ENCODE results near the gene INSR.

DNA sequence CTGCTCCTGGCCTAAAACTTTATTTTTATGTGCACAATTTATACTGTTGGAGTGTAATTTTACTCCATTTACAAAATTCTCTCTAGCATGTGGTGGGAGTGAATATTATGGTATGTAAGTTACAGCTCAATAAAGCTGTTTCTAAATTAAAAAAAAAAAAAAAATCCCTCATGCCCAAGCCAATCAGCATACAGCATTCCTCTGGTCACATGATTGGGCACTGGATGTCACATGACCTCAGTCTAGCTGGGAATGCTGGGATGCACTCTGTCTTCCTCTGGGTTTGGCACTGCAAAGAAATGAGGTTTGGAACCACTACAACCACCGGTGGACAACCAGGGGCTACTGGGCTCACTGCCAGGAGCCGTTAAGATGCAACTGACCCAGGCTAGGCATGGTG lies 157.1 kb downstream of the INSR start:
- TF ChIP-seq, protein P1, sequence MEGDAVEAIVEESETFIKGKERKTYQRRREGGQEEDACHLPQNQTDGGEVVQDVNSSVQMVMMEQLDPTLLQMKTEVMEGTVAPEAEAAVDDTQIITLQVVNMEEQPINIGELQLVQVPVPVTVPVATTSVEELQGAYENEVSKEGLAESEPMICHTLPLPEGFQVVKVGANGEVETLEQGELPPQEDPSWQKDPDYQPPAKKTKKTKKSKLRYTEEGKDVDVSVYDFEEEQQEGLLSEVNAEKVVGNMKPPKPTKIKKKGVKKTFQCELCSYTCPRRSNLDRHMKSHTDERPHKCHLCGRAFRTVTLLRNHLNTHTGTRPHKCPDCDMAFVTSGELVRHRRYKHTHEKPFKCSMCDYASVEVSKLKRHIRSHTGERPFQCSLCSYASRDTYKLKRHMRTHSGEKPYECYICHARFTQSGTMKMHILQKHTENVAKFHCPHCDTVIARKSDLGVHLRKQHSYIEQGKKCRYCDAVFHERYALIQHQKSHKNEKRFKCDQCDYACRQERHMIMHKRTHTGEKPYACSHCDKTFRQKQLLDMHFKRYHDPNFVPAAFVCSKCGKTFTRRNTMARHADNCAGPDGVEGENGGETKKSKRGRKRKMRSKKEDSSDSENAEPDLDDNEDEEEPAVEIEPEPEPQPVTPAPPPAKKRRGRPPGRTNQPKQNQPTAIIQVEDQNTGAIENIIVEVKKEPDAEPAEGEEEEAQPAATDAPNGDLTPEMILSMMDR (IDR thresholded peaks at IDR 0.05): no peak
- TF ChIP-seq SMC3 (IDR thresholded peaks at IDR 0.05): no peak

Measured in A549 (cell line).